ENCODE results near the gene NCSTN.
"Not testable (repeated sequence)": the region's sequence is repeated elsewhere in the genome, so short reads cannot be mapped to it uniquely, and the experiment has no call there.

Gene NCSTN

GRCh38 chr1:160369087-160369486 lies 25.9 kb downstream of the NCSTN start:
- DNase-seq (ENCODE audit: extremely low spot score, insufficient read length, low read depth) (no peak), FAIRE-seq (no peak)

DNA sequence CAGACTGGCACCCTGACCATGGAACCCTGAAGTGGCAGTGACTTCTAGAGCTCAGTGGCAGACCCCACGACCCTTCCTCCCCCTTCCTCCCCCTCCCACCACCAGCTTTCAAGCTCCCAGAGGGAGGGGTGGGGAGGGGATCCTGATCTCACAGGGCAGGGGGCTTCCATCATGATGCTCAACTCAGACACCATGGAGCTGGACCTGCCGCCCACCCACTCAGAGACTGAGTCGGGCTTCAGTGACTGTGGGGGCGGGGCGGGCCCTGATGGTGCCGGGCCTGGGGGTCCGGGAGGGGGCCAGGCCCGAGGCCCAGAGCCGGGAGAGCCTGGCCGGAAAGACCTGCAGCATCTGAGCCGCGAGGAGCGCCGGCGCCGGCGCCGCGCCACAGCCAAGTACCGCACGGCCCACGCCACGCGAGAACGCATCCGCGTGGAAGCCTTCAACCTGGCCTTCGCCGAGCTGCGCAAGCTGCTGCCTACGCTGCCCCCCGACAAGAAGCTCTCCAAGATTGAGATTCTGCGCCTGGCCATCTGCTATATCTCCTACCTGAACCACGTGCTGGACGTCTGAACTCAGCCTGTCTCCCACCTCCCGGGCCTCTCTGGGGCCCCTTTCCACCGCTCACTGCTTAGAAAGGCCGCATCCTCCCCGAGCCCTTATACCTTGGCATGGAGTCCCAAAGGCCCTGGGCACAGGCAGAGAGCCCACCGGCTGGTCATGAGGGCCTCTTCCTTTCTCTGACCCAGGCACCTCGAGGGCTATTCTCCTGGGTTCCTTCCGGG lies 27.6 kb downstream of the NCSTN start:
- DNase-seq (ENCODE audit: extremely low spot score, insufficient read length, low read depth) (no peak), FAIRE-seq (no peak)

DNA sequence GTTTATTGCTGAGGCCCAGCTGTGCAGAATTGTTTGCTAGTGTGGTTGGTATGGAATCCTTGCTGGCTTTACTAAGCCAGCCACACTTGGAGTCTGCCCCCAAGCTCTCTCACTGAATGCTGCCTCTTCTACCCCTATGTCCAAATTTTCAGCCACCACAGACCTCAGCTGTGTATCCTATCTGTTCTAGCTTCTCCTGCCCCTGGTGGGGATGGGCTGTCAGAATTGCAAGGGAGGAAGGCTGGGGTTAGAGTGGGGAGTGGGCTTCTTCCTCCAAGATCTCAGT lies 28.1 kb downstream of the NCSTN start:
- no peak for FAIRE-seq

GRCh38 chr1:160371756-160372155 lies 28.6 kb downstream of the NCSTN start:
- FAIRE-seq (no peak), DNase-seq (ENCODE audit: extremely low spot score, insufficient read length, low read depth) (no peak)

More for the DNA sequence above, 28.1 kb downstream of the NCSTN start:
- no peak for DNase-seq (ENCODE audit: extremely low spot score, insufficient read length, low read depth)

GRCh38 chr1:160373696-160374095 lies 30.5 kb downstream of the NCSTN start:
- no peak for FAIRE-seq
- no peak for DNase-seq (ENCODE audit: extremely low spot score, insufficient read length, low read depth)

DNA sequence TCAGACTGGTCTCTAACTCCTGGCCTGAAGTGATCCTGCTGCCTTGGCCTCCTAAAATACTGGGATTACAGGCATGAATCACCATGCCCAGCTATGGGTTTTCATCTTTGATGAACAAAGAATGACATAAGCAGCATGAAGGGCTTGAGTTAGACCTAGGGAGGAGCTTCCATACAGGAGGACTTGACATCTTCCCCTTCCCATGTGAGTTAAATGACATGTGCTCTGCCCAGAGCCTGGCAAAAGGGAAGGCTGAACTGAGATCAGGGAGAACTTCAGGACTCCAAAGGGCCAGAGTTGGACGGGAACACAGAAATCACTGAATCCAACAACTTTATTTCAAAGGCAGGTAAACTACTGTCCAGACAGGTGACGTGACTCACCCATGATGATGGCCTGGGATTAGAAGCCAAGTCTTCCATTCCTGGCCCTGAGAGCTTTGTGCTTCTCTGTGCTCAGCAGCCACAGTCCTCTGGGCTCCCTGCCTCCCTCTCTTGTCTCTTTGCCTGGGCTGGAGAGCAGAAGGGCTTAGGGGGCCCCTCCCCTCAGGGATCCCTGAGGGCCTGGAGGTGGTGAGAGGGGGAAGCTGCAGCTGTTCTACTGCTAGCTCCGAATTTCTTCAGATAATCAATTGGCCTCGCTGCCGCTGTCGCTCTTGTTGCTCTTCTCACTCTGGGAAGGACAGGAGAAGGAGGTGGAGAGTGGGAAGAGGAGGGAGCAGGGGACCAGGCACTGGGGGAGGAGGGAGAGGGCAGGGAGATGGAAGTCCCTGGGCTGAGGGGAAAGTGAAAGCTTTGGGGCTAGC lies 31.3 kb downstream of the NCSTN start:
- DNase-seq (ENCODE audit: extremely low spot score, insufficient read length, low read depth) (no peak), FAIRE-seq (no peak)

DNA sequence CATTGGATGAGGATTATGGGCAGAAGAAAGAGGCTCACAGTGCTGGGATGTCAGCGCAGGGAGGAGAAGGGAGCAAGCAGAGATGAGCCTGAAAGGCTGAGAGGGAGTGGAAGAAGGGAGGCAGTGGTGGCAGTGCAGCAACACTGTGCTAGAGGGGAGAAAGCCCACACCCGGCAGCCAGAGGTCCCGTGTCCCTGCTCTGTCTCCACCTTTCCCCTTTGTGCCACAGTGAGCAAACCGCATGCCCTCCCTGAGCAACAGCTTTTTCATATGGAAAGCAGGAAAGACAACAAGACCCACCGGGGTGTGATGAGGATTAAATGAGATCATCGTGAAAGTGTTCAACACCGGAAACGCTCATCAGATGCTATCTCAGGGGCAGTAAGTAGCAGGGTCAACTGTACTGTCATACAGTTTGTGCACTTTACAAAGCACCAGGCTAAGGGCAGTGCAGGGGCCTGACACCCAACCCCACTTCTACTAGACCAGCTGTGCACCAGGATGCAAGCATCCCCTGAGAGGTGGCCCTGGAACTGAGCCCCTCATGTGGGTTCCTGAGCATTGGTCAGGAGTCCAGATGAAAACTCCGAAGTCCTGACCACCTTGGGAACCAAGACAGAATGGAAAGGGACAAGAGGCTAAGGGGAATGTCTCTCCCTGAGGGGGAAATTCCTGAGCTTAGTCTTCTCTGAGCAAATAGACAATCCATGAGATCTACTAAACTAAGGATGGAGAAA lies 32.8 kb downstream of the NCSTN start:
- no peak for DNase-seq (ENCODE audit: extremely low spot score, insufficient read length, low read depth)
- FAIRE-seq: peak; percentile 75

DNA sequence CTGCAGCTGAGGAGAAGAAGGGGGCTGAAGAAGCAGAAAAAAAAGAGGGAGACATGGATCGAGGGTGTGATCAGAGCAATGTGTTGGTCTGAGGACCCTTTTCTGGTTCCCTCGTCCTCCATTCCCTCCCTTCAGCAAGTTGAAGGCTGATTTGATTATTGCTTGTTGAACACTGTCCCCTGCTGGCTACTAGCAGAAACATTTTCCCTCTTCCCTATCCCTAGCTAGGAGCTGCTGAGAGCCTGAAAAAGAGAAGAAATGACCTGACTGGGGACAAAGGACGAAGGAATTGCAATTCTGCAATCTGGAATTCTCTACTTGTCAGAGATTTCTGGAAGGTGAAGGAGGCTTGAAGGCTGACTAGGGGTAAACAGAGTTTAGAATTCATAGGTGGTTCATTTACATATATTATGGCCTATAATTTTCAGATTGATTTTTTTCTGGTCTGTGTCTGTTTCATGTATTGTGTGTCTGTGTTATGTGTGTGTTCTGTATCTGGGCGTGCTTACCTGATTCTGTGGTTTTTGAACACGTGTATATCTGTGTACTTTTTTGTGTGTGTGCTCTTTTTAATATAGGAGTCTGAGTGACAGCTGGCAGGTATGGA lies 33.4 kb downstream of the NCSTN start:
- FAIRE-seq (peak; percentile 91), DNase-seq (ENCODE audit: extremely low spot score, insufficient read length, low read depth) (peak; percentile 40)

DNA sequence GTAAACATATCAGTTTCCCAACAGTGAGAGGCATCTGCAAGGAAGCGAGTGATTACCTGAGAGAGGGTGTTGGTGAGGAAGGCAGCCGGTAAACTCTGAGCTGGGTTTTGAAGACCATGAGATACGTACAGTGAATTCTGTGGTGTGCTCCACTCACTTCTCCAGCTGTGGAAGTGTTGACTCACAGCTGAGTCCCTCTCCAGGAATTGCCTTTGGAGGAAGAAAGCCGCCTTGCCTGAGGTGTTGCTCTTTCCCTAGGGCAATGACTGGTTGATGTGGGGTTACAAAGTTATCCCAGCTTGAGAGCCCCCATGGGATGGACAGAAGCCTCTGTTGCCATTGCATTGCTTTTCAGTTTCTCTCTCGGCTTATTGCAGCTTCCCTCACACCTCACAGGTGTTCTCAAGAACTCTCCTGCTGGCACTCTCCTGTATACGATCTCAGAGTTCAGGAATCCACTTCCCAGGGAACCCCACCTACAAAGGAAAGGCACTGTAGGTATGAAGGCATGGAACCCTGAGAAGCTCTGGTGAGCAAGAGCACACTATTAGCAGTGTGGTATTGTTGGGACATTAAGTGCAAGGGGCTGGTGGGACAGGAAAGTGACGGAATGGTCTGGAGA lies 34.5 kb downstream of the NCSTN start:
- DNase-seq (ENCODE audit: extremely low spot score, insufficient read length, low read depth) (no peak), FAIRE-seq (no peak)

DNA sequence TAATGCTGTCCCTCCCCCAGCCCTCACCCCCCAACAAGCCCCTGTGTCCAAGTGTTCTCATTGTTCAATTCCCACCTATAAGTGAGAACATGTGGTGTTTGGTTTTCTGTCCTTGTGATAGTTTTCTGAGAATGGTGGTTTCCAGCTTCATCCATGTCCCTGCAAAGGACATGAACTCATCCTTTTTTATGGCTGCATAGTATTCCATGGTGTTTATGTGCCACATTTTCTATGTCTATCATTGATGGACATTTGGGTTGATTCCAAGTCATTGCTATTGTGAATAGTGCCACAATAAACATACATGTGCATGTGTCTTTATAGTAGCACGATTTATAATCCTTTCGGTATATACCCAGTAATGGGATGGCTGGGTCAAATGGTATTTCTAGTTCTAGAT lies 41.6 kb downstream of the NCSTN start:
- not testable (repeated sequence) for FAIRE-seq; DNase-seq (ENCODE audit: extremely low spot score, insufficient read length, low read depth)

GRCh38 chr1:160388406-160388805 lies 45.2 kb downstream of the NCSTN start:
- not testable (repeated sequence) for DNase-seq (ENCODE audit: extremely low spot score, insufficient read length, low read depth); FAIRE-seq

GRCh38 chr1:160394673-160395072 lies 51.5 kb downstream of the NCSTN start:
- no peak for DNase-seq (ENCODE audit: extremely low spot score, insufficient read length, low read depth)
- no peak for FAIRE-seq

DNA sequence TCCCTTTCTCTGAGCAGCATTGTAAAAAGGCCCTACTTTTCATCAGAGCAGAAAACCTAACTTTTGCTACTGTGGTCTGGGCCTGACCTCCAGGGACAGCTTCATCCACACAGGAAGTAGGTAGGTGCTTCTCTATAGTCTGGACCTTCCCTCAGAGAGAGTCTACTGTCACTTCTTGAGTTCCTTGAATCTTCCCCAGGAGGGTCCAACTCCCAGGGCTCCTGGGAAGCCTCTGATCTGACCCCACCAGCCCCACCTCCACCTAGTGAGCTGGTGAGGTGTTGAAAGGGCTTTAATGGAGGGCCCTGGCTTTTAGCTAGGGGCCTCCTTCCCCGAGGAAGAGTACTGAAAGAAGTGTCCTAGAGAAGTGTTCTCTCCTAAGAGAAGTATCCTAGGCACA lies 54.5 kb downstream of the NCSTN start:
- FAIRE-seq (no peak), DNase-seq (ENCODE audit: extremely low spot score, insufficient read length, low read depth) (no peak)

DNA sequence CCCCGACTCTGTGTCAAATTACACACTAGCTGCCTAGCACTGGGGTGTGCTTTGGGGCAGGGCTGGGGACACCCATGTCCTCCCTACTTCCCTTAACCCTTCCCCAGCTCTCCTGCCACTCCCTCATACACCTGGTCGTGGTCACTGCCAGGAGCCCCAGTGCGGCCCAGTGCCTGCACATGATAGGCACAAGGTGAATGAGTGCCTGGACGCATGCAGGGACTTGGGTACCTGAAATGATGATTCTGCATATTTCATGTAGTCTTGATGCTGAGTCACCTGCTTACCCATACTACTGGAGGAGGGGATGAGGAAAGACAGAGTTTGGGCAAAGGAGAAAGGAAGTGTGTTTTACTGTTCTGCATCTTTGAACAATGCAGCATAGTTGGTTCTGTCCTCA lies 55.6 kb downstream of the NCSTN start:
- DNase-seq (ENCODE audit: extremely low spot score, insufficient read length, low read depth) (no peak), FAIRE-seq (no peak)

DNA sequence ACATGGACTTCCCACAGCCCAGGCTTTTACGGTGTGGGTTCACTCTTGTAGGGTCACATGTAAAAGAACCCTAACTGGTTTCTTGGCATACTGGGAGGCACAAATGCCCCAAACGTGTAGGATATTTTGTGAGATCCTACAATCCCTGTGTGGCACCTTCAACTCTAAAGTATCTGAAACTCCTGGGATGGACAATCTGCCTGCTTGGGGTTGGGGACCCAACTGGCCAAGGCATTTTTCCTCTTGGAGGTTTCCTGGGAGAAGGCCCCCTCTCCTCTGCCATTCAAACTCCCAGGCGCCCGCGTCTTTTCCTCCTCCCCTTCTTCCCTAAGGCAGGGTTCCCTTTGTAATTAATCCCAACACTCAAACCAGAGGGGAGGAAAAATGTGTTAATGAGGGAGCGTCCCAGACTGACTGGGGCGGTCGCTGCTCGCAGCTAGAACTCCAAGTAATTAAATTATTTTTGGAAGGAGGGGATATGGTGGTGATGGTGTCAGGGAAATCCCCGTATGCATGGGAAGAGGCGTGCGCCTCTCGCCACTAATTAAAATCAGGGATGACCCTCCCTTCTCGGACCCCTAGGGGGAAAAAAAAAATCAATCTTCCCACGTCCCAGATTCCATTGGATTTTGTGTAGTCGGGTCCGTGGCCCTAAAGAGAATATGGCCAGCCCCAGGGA lies 56.5 kb downstream of the NCSTN start:
- no peak for DNase-seq (ENCODE audit: extremely low spot score, insufficient read length, low read depth)
- no peak for FAIRE-seq

GRCh38 chr1:160400223-160400645 lies 57.1 kb downstream of the NCSTN start, which contains the start of gene VANGL2:
Gene VANGL2 (plus strand): TSS chr1:160400564. CDS start chr1:160415838, 15,274 bp downstream.
- FAIRE-seq: no peak

GRCh38 chr1:160400646-160401486 lies 57.7 kb downstream of the NCSTN start:
- DNase-seq (ENCODE audit: extremely low spot score, insufficient read length, low read depth) (no peak), FAIRE-seq (no peak)

More at GRCh38 chr1:160400223-160400645, 57.1 kb downstream of the NCSTN start, which contains the start of gene VANGL2:
- DNase-seq (ENCODE audit: extremely low spot score, insufficient read length, low read depth): peak; percentile 43

- FAIRE-seq (no peak), DNase-seq (ENCODE audit: extremely low spot score, insufficient read length, low read depth) (no peak)
Observed at GRCh38 chr1:160401487-160401805, 58.3 kb downstream of the NCSTN start.
